ENCODE measurements around the gene UVSSA. TPM values are rescaled to one million over a fixed set of nuclear protein-coding genes. Genes with fewer than 3 reads are reported as not detected.

The UVSSA gene
- total and polyA plus RNA-seq, 9 donors, result 5.5 to 13.6 (median 9.1) TPM

DNA sequence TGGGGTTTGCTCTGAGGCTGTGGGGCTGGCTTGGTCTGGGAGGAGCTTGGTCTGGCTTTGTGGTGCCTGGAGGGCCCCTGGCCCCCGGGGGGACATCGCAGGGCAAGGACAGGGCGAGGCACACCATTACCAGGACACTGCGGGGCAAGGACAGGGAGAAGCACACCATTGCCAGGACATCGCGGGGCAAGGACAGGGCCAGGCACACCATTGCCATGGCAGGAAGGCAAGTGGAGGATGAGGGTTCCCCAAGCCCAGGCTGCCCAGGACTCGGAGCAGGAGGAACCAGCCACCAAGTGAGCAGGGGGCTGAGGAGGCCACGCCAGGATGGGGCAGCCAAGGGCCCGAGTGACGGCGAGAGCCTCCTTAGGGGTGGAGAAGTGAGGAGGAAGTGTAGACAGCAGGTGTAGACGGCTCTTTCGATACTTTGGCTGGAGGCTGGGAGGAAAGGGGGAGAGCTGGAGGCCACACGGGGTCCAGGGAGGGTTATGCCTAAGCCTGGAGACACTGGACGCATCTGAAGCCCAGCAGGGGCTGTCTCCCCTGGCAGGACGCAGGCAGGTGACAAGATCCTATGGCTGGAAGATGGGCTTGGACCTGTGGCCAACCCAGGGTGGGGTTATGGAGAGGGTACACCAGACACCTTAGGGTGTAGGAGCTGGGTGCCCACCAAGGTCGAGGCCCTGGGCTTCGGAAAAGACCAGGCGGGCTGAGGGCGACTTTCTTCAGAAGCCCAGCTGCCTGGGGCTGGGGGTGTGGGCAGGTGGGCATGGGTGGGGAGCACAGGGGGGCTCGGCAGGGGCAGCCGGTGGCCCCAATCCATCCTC lies 51.9 kb downstream of the UVSSA start:
- no peaks in the 10 kb centered on the region for H3K4me1 ChIP-seq (ENCODE audit: control insufficient read depth, insufficient read depth, low read length)
- DNase-seq, result no peak

DNA sequence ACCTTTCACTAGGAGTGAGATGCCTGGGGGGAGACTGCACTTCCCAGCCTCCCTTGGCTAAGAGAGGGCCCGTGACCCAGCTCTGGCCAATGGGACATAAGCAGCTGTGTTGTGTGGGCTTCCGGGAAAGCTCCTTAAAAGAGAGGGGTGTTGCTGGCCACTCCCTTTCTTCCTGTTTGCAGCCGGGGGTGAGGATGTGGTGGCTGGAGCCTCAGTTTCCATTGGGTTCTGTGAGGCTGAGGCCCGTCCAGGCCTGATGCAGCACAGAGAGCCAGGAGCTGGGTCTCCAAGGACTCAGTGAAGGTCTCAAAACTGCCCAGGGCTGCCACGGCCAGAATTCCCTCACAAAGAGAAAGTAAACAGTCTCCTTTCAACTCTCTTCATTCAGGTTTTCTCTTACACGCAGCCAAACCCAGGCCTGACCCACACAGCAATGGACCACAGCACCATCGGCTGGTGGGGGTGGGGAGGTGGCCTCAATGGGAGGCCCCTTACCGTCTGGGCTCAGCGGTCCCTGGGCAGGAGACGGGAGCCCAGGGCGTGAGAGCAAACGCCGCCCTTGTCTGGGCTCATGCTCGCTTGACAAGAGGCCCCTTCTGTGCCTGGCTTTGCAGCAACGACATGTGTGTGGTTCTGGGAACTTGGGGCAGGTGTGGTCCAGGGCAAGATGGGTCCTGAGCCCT lies 52.6 kb downstream of the UVSSA start:
- 73% methylated on average over 11 of the region's 15 CpGs for WGBS (ENCODE audit: insufficient coverage)
- no peak overlapping the region for H3K4me3 ChIP-seq (ENCODE audit: low read length)
- peaks cover 22% of the 10 kb centered on the region for H3K9me3 ChIP-seq (replicated peaks; ENCODE audit: control insufficient read depth, low read depth, low read length)
- H3K27me3 ChIP-seq (ENCODE audit: control insufficient read depth, insufficient read depth, low read length), result peaks cover 51% of the 10 kb centered on the region
- no peaks in the 10 kb centered on the region for H3K4me1 ChIP-seq (ENCODE audit: control insufficient read depth, insufficient read depth, low read length)
- no peak overlapping the region for H3K27ac ChIP-seq (ENCODE audit: low read length)
- no peak for DNase-seq
- no peaks in the 10 kb centered on the region for H3K36me3 ChIP-seq (ENCODE audit: control insufficient read depth, insufficient read depth, low read length)

More for the DNA sequence above, 51.9 kb downstream of the UVSSA start:
- Histone ChIP-seq H3K9me3 (replicated peaks; ENCODE audit: control insufficient read depth, low read depth, low read length) (peaks cover 24% of the 10 kb centered on the region), H3K27me3 (ENCODE audit: control insufficient read depth, insufficient read depth, low read length) (peaks cover 44% of the 10 kb centered on the region), H3K27ac (ENCODE audit: low read length) (no peak overlapping the region), H3K36me3 (ENCODE audit: control insufficient read depth, insufficient read depth, low read length) (peaks cover 2% of the 10 kb centered on the region), H3K4me3 (ENCODE audit: low read length) (no peak overlapping the region)
- WGBS (ENCODE audit: insufficient coverage), result 89% methylated on average over 18 of the region's 22 CpGs

DNA sequence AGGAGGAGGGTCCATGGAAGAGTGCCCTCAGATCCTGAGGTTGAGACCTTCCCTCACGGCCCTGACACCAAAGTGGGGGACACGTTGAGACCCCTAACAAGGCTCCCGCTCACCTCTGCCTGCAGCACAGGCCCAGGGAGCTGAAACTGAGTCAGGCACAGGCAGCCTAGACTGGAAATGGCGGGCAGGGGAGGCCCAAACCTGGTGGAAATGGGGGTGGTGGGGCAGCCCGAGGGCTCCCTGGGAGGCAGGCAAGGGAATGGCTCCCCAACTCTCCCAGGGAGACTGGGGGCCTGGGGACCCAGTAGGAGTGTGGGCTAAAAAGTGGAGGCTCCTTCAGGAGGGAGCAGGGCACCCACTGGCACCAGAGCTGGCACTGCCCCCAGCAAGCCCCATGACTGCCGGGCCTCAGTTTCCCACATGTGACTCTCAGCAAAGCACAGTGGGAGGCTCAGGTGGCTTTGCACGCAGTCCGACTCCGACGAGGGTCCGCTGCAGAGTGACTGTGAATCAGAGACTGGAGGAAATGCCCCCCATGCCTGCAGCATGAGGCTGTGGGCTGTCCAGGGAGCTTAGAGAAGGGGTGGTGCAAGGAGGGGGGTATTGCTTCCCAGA lies 53.3 kb downstream of the UVSSA start:
- no peak for DNase-seq
- H3K27me3 ChIP-seq (ENCODE audit: control insufficient read depth, insufficient read depth, low read length), result peaks cover 58% of the 10 kb centered on the region

DNA sequence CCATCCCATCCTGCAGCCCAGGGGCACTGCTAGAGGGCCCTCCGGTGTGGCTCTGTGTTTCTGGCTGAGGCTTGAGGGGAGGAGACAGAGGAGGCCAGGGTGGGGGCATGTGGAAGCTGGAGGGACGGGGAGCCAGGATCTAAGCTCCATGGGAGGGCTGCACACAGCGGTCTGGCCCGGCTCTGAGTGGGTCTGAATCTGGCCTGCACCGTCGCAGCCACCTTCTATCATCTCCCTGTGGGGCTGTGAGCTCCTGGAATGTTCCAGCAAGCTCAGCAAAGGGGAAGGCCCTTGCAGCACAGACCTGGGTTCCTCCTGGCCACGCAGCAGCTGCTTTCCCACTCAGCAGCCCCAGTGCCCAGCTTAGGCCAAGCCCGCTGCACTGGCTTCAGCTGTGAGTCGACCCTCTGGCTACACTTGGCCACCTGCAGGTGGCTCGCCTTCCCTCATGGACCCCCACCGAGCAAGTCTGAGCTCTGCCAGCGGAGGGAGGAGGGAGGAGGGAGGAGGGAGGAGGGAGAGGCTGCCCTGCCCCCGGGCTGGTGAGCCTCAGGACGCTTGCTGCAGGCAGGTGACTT lies 53.9 kb downstream of the UVSSA start:
- Histone ChIP-seq H3K9me3 (replicated peaks; ENCODE audit: control insufficient read depth, low read depth, low read length) (peaks cover 22% of the 10 kb centered on the region), H3K27me3 (ENCODE audit: control insufficient read depth, insufficient read depth, low read length) (peaks cover 63% of the 10 kb centered on the region), H3K4me1 (ENCODE audit: control insufficient read depth, insufficient read depth, low read length) (no peaks in the 10 kb centered on the region), H3K36me3 (ENCODE audit: control insufficient read depth, insufficient read depth, low read length) (no peaks in the 10 kb centered on the region), H3K27ac (ENCODE audit: low read length) (no peak overlapping the region), H3K4me3 (ENCODE audit: low read length) (no peak overlapping the region)
- DNase-seq, result no peak
- 38% methylated on average over 3 of the region's 14 CpGs for WGBS (ENCODE audit: insufficient coverage)

More for the DNA sequence above, 53.3 kb downstream of the UVSSA start:
- 78% methylated on average over 11 of the region's 11 CpGs for WGBS (ENCODE audit: insufficient coverage)
- Histone ChIP-seq H3K4me3 (ENCODE audit: low read length) (no peak overlapping the region), H3K27ac (ENCODE audit: low read length) (no peak overlapping the region), H3K36me3 (ENCODE audit: control insufficient read depth, insufficient read depth, low read length) (no peaks in the 10 kb centered on the region), H3K9me3 (replicated peaks; ENCODE audit: control insufficient read depth, low read depth, low read length) (peaks cover 22% of the 10 kb centered on the region), H3K4me1 (ENCODE audit: control insufficient read depth, insufficient read depth, low read length) (no peaks in the 10 kb centered on the region)

DNA sequence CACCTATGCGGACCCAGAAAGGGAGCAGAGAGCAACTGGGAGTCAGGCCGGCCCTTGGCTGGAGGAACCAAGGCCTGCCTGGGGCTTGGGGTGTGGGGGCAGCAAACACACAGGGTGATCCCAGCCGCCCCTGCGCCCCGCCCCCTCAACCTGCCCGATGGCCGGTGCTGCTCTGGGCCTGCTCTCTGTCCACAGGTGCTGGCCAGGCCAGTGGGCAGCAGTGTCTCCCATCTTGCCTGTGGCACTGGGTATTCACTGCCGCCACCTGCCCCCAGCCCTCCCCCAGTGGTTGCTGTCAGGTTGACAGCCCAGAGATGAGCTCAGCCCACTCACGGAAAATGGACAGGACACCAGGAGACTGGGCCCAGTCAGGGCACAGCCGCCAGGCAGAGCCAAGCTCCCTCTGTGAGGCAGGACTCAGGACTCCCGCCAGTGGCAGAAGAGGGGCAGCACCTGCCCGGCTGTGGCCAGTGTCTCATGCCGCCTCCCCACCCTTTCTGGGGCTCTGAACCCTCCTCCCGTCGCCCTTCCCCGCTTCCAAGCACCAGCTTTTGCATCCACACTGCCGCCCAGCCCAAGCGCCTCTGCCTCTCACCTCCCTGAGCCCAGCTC lies 54.5 kb downstream of the UVSSA start:
- Histone ChIP-seq H3K4me1 (ENCODE audit: control insufficient read depth, insufficient read depth, low read length) (no peaks in the 10 kb centered on the region), H3K36me3 (ENCODE audit: control insufficient read depth, insufficient read depth, low read length) (no peaks in the 10 kb centered on the region), H3K27ac (ENCODE audit: low read length) (no peak overlapping the region), H3K4me3 (ENCODE audit: low read length) (no peak overlapping the region), H3K9me3 (replicated peaks; ENCODE audit: control insufficient read depth, low read depth, low read length) (peaks cover 16% of the 10 kb centered on the region), H3K27me3 (ENCODE audit: control insufficient read depth, insufficient read depth, low read length) (peaks cover 63% of the 10 kb centered on the region)
- DNase-seq, result no peak
- 34% methylated on average over 13 of the region's 18 CpGs for WGBS (ENCODE audit: insufficient coverage)

DNA sequence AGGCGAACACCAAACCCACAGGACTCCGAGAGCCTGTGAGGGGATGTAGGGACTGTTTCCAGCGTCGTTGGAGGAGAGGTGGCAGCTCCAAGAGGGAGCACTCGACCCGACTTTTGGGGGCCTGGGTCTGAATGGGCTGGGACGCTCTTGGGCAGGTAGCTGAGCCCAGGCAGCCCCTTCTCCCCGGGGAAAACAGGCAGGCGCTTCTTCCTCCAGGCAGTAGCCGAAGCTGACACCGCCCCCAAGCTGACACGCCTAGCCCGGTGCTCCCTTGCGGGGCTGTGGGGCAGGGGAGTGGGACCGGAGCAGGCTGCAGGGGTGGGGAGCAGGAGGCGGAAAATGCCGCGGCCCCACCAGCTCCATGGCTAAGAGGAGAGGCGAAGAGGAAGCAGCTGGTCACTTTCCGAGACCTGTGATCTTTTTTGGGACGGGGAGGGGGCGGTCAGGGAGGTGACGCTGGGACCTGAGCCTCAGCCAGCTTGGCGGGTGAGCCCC lies 55.1 kb downstream of the UVSSA start:
- H3K9me3 ChIP-seq (replicated peaks; ENCODE audit: control insufficient read depth, low read depth, low read length), result peaks cover 10% of the 10 kb centered on the region
- WGBS (ENCODE audit: insufficient coverage), result 3% methylated on average over 17 of the region's 24 CpGs
- no peaks in the 10 kb centered on the region for H3K36me3 ChIP-seq (ENCODE audit: control insufficient read depth, insufficient read depth, low read length)
- H3K27ac ChIP-seq (ENCODE audit: low read length), result no peak overlapping the region
- H3K4me1 ChIP-seq (ENCODE audit: control insufficient read depth, insufficient read depth, low read length), result no peaks in the 10 kb centered on the region
- no peak for DNase-seq
- H3K27me3 ChIP-seq (ENCODE audit: control insufficient read depth, insufficient read depth, low read length), result peaks cover 69% of the 10 kb centered on the region
- no peak overlapping the region for H3K4me3 ChIP-seq (ENCODE audit: low read length)

DNA sequence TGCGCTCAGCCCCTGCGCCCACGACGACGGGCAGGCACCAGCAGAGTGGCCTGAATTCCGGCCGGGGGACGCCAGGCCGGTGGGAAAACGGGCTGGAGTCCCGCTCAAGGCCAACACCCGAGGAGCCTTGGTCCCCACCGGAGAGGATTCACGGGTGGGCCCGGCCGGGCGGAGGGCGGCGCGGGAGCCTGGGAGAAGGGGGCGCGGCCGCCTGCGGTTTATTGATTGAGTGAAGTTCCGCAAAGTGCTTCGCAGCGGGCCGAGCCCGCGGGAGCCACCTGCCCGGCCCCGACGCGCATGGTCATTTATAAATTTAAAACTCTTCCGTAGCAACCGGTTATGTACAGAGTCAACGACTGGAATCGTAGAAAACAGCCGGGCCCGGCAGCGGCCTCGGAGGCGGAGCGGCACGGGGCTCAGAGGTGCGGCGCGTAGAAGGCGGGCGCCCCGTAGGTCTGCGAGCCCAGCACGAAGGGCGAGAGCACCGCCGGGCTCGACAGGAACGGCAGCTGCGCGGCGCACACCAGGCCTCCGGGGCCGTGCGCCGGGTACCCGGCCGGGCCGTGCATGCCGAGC lies 55.6 kb downstream of the UVSSA start:
- Histone ChIP-seq H3K27me3 (ENCODE audit: control insufficient read depth, insufficient read depth, low read length) (peaks cover 74% of the 10 kb centered on the region), H3K27ac (ENCODE audit: low read length) (no peak overlapping the region), H3K36me3 (ENCODE audit: control insufficient read depth, insufficient read depth, low read length) (no peaks in the 10 kb centered on the region), H3K4me3 (ENCODE audit: low read length) (no peak overlapping the region), H3K4me1 (ENCODE audit: control insufficient read depth, insufficient read depth, low read length) (no peaks in the 10 kb centered on the region), H3K9me3 (replicated peaks; ENCODE audit: control insufficient read depth, low read depth, low read length) (peaks cover 8% of the 10 kb centered on the region)
- no peak for DNase-seq
- WGBS (ENCODE audit: insufficient coverage), result 2% methylated on average over 63 of the region's 69 CpGs

DNA sequence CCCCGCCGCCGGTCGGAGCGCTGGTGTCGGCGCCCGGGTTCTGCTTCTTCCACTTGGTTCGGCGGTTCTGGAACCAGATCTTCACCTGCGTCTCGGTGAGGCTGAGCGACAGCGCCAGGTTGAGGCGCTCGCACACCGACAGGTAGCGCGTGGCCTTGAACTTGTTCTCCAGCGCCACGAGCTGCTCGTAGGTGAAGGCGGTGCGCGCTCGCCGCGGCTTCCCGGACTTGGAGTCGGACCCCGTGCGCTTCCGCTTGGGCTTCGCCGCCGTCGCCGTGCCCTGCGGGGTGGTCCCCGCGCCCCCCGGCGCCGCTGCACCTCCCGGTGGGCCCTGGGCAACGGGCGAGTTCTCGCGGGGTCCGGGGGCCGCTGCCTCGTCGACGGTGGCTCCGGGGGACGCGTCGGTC lies 56.2 kb downstream of the UVSSA start:
- H3K27ac ChIP-seq (ENCODE audit: low read length), result no peak overlapping the region
- no peak overlapping the region for H3K4me3 ChIP-seq (ENCODE audit: low read length)
- peaks cover 8% of the 10 kb centered on the region for H3K9me3 ChIP-seq (replicated peaks; ENCODE audit: control insufficient read depth, low read depth, low read length)
- H3K36me3 ChIP-seq (ENCODE audit: control insufficient read depth, insufficient read depth, low read length), result no peaks in the 10 kb centered on the region
- peaks cover 79% of the 10 kb centered on the region for H3K27me3 ChIP-seq (ENCODE audit: control insufficient read depth, insufficient read depth, low read length)
- no peak for DNase-seq
- WGBS (ENCODE audit: insufficient coverage), result 2% methylated on average over 58 of the region's 58 CpGs
- H3K4me1 ChIP-seq (ENCODE audit: control insufficient read depth, insufficient read depth, low read length), result no peaks in the 10 kb centered on the region

Data from muscle of leg (tissue), 11 donors.